ENCODE results near the gene MRM3. TPM values are rescaled to one million over a fixed set of nuclear protein-coding genes. Genes with fewer than 3 reads are reported as not detected.

MRM3 gene, protein sequence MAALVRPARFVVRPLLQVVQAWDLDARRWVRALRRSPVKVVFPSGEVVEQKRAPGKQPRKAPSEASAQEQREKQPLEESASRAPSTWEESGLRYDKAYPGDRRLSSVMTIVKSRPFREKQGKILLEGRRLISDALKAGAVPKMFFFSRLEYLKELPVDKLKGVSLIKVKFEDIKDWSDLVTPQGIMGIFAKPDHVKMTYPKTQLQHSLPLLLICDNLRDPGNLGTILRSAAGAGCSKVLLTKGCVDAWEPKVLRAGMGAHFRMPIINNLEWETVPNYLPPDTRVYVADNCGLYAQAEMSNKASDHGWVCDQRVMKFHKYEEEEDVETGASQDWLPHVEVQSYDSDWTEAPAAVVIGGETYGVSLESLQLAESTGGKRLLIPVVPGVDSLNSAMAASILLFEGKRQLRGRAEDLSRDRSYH
- 12.5 and 17.2 TPM in 2 replicates for total RNA-seq

DNA sequence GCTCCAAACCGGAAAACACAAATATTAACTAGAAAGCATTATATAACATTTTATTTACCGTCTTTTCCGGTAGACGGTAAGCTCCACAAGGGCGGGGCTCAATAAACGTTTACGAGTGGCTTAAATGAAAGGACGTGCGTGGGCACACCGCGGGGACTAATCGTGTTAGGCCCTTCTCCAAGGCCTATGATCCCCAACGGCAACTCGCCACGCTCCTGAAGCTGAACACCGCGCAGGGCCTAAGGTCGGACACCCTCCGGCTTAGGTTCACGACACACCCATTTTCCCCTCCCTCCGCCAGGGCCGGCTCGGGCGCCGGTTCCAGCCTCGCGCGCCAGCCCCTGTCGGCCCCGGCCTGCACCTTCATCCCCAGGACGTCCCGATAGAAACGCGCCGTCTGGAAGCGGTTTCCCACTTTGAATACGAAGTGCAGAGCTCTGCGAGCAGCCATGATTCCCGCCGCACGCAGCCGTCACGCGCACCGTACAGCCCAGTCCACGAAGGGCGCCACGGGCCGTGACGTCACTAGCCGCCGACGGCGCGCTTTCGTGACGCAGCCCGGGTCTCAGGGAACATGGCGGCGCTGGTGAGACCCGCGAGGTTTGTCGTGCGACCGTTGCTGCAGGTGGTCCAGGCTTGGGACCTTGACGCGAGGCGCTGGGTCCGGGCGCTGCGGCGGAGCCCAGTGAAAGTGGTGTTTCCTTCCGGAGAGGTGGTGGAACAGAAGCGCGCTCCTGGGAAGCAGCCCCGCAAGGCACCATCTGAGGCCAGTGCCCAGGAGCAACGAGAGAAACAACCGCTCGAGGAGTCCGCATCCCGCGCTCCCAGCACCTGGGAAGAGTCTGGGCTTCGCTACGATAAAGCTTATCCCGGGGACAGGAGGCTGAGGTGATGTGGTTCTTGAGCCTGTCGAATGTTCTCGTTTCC, at the start of gene MRM3, which contains the start of gene GLOD4:
TSS of gene MRM3 (plus strand) at position 549 of the 927 bp plus-strand sequence. CDS start at position 575, 26 bp downstream.
TSS of gene GLOD4 (minus strand) at position 476 of the 927 bp plus-strand sequence. CDS start at position 451, 25 bp downstream.

GRCh38 chr17:752002-752619, 30.0 kb upstream of the MRM3 start, which contains the start of gene GEMIN4:
Gene GEMIN4 (minus strand): TSS chr17:752264. CDS start chr17:752142, 122 bp downstream.

Other genes with a start within 250 kb of the MRM3 start
- gene VPS53, start 67.5 kb upstream of the MRM3 start, total RNA-seq: 19.3 and 23.0 TPM in 2 replicates
- 12.5 and 17.0 TPM in 2 replicates for gene TLCD3A, start 49.8 kb upstream of the MRM3 start, total RNA-seq
- 5.2 and 8.5 TPM in 2 replicates for gene GEMIN4, start 30.1 kb upstream of the MRM3 start, total RNA-seq
- 48.7 and 65.3 TPM in 2 replicates for gene GLOD4, start 73 bp upstream of the MRM3 start, total RNA-seq
- gene NXN, start 197.4 kb downstream of the MRM3 start, total RNA-seq: 2.0 and 5.7 TPM in 2 replicates
- 14.0 and 15.7 TPM in 2 replicates for gene TIMM22, start 214.8 kb downstream of the MRM3 start, total RNA-seq